Kidney (tissue), 14 donors: ENCODE data around the gene TNFRSF8. TPM values are rescaled to one million over a fixed set of nuclear protein-coding genes. Genes with fewer than 3 reads are reported as not detected.

ENCODE experiments used
- DNase-seq, 5 donors: peaks; one replicate each; pipeline ENCODE4 v3.0.0-alpha.2; 2013 to 2020
- FAIRE-seq: peaks from 2 replicates; lab custom pipeline; 2012; peaks lifted over from hg19 to GRCh38; lab: Jason Lieb, UNC
- H3K27ac ChIP-seq, 2 donors: one replicate each; pipeline ENCODE4 v1.7.0; 2013; ENCODE audit warnings: low read depth in 2 of 2, low read length in 2 of 2, inconsistent platforms in 1 of 2
- H3K27me3 ChIP-seq: one replicate; pipeline ENCODE4 v1.7.1; 2013; ENCODE audit warnings: low read length, inconsistent platforms; ENCODE audit not compliant: control insufficient read depth, insufficient read depth
- H3K36me3 ChIP-seq, 3 donors: one replicate each; pipeline versions ENCODE4 v1.7.0 to v1.7.1; 2013; ENCODE audit warnings: low read length in 3 of 3, control low read depth in 1 of 3, inconsistent platforms in 1 of 3; ENCODE audit not compliant: insufficient read depth in 3 of 3, control insufficient read depth in 2 of 3
- H3K4me1 ChIP-seq, 3 donors: one replicate each; pipeline versions ENCODE4 v1.7.0 to v1.7.1; 2013; ENCODE audit warnings: low read length in 3 of 3, inconsistent platforms in 1 of 3, low read depth in 1 of 3; ENCODE audit not compliant: control insufficient read depth in 2 of 3, insufficient read depth in 2 of 3
- H3K4me3 ChIP-seq, 3 donors: one replicate each; pipeline versions ENCODE4 v1.7.0 to v1.8.1; 2013; ENCODE audit warnings: low read length in 3 of 3, control low read depth in 1 of 3, inconsistent platforms in 1 of 3
- H3K9ac ChIP-seq, 3 donors: one replicate each; pipeline versions ENCODE4 v1.7.0 to v1.7.1; 2013; ENCODE audit warnings: low read length in 3 of 3, control low read depth in 1 of 3, inconsistent platforms in 1 of 3
- H3K9me3 ChIP-seq, 3 donors: one replicate each; pipeline versions ENCODE4 v1.7.0 to v1.7.1; 2013; ENCODE audit warnings: low read length in 3 of 3, control low read depth in 1 of 3, inconsistent platforms in 1 of 3; ENCODE audit not compliant: control insufficient read depth in 2 of 3, insufficient read depth in 1 of 3
- intact Hi-C: fragments of 100-400 bp; cut with DNase I; formaldehyde crosslinking; loops from one replicate; pipeline ENCODE4 v1.11.1; 2022
- polyA plus RNA-seq: library from polyadenylated mRNA; stranded (reverse); fragments of 350-450 nt; fragmentation: Illumina TruSeq; extraction: RNeasy Lipid Tissue Mini Kit (QIAGEN cat#74804); gene quantifications from one replicate; pipeline ENCODE4 v1.2.3, GENCODE V29; 2014; ENCODE audit warnings: low read depth, low replicate concordance; ENCODE audit not compliant: insufficient read depth
- total RNA-seq: library from RNA; stranded (reverse); fragmentation: NEBNext Ultra II Directional; extraction: Animal tissue kit (Norgen Biotek cat#: 25700); gene quantifications from one replicate; pipeline ENCODE4 v1.2.1, GENCODE V29; 2021
- TF ChIP-seq, protein P1 (sequence below): IDR thresholded peaks from 3 replicates; pipeline ENCODE4 v1.5.1; 2012; ENCODE audit warnings: mild to moderate bottlenecking, moderate library complexity, borderline replicate concordance; ENCODE audit not compliant: insufficient read depth; ENCODE audit errors: extremely low read depth
- donor health status: control.
- donor health status: control.
- donor health status: control.
- donor health status: control.
- donor health status: control.
- donor health status: DM: yes; HTN: yes; CAD: no.
- donor health status: Normal renal cell carcinoma (clear cell type).

TNFRSF8 gene
- total and polyA plus RNA-seq, 2 donors from 2014 or later = 0.94 to 0.97 TPM

DNA sequence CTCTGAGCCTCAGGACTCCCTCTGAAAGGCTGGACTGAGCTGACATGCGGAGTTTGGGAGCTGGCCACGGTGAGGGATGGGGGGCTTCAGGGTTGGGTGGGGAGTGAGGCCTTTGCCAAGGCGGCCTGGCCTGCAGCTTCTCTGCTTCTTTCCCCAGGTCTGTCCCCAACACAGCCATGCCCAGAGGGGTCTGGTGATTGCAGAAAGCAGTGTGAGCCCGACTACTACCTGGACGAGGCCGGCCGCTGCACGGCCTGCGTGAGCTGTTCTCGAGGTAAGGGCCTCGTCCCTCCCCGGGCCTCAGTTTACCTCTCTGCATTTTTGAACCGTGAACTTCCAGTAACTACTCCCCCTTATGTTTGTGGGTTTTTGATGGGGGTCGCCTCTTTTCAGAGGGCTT is 48.6 kb downstream of the TNFRSF8 start:
- no peak for FAIRE-seq
- no peak overlapping the region for H3K27ac ChIP-seq
- DNase-seq = no peak
- intact Hi-C loops = no loop called here
- no peak overlapping the region for H3K9ac ChIP-seq
- no peaks in the 10 kb centered on the region for H3K27me3 ChIP-seq
- H3K4me1 ChIP-seq = no peaks in the 10 kb centered on the region
- H3K4me3 ChIP-seq = no peak overlapping the region
- TF ChIP-seq, protein P1, sequence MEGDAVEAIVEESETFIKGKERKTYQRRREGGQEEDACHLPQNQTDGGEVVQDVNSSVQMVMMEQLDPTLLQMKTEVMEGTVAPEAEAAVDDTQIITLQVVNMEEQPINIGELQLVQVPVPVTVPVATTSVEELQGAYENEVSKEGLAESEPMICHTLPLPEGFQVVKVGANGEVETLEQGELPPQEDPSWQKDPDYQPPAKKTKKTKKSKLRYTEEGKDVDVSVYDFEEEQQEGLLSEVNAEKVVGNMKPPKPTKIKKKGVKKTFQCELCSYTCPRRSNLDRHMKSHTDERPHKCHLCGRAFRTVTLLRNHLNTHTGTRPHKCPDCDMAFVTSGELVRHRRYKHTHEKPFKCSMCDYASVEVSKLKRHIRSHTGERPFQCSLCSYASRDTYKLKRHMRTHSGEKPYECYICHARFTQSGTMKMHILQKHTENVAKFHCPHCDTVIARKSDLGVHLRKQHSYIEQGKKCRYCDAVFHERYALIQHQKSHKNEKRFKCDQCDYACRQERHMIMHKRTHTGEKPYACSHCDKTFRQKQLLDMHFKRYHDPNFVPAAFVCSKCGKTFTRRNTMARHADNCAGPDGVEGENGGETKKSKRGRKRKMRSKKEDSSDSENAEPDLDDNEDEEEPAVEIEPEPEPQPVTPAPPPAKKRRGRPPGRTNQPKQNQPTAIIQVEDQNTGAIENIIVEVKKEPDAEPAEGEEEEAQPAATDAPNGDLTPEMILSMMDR = no peak
- no peaks in the 10 kb centered on the region for H3K9me3 ChIP-seq
- H3K36me3 ChIP-seq = no peaks in the 10 kb centered on the region

DNA sequence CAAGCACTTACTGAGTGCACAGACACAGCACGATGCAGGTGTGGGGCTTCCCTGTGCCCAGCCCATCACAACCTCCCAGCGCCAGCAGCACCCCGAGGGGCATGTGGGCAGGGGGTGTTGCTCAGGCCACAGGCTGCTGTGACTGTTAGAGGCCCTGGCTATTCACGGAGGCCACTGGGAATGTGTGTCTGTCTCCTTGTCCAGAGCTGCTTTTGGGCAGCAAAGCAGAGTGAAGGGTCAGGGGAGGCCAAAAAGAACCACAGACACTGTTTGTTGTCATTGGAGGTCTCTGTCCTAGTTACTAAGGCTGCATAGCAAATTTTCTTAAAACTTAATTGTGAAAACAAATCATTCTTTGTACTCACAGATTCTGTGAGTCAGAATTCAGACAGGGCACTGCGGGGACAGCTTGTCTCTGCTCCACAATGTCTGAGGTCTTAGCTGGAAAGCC is 49.6 kb downstream of the TNFRSF8 start:
- intact Hi-C loops = no loop called here
- Histone ChIP-seq H3K27me3 (no peaks in the 10 kb centered on the region), H3K9me3 (no peaks in the 10 kb centered on the region), H3K4me3 (no peak overlapping the region), H3K4me1 (no peaks in the 10 kb centered on the region), H3K27ac (no peak overlapping the region), H3K9ac (no peak overlapping the region), H3K36me3 (no peaks in the 10 kb centered on the region)
- TF ChIP-seq, protein P1 = no peak
- FAIRE-seq (no peak), DNase-seq (no peak)

DNA sequence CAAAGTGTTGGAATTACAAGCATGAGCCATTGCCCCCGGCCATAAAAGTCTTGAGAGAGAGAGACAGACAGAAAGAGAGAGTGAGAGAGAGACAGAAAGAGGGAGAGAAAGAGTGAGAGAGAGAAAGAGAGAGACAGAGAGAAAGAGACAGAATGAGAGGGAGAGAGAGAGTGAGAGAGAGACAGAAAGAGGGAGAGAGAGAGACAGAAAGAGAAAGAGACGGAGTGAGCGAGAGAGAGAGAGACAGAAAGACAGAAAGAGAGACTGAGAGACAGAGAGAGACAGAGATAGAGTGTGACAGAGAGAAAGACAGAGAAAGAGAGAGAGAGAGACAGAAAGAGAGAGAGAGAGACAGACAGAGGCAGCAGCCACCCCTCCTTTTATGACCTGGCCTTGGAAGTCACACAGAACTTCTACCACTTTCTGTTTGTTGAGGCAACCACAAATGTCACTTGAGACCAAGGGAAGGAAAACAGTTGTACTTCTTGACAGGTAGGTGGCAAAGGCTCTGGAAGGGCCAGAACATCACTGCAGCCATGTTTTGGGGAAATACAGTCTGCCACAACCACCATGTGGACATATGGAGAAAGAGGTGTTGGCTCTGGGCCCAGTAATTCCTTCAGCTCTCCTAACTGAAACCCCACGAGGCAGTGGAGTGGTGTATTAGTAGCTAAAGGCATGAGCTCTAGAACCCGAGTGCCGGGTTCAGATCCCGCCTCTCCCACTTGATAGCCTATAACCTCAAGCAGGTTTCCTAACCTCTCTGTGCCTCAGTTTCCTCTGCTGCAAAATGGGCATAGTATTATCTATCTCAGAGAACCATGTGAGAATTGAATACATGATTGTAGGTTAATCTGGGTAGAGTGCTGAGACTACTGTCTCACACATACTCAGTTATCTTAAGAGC is 50.6 kb downstream of the TNFRSF8 start:
- no peaks in the 10 kb centered on the region for H3K27me3 ChIP-seq
- H3K9ac ChIP-seq = no peak overlapping the region
- no peaks in the 10 kb centered on the region for H3K4me1 ChIP-seq
- intact Hi-C loops = no loop called here
- no peak overlapping the region for H3K4me3 ChIP-seq
- FAIRE-seq (no peak), DNase-seq (peak in 1 of 5 donors; percentile 37)
- no peaks in the 10 kb centered on the region for H3K36me3 ChIP-seq
- H3K27ac ChIP-seq = no peak overlapping the region
- TF ChIP-seq, protein P1 = no peak
- H3K9me3 ChIP-seq = no peaks in the 10 kb centered on the region
